Lung (tissue), 12 donors: ENCODE measurements around the gene PARP11. TPM values are rescaled to one million over a fixed set of nuclear protein-coding genes. Genes with fewer than 3 reads are reported as not detected.

Source experiments
- ATAC-seq: fragments of 200-7000 bp; cut with Tn5 transposase; one replicate; pipeline ENCODE4 v1.9.1; 2020; ENCODE audit warnings: moderate number of reproducible peaks; ENCODE audit not compliant: insufficient read depth, low FRiP score
- DNase-seq, 3 donors: peaks; one replicate each; pipeline ENCODE4 v3.0.0-alpha.2; 2013 to 2017
- H3K27ac ChIP-seq, 2 donors: one replicate each; pipeline ENCODE4 v1.5.1; 2013; ENCODE audit warnings: mild to moderate bottlenecking in 2 of 2, moderate library complexity in 2 of 2, control low read depth in 1 of 2, inconsistent platforms in 1 of 2, low read depth in 1 of 2, low read length in 1 of 2
- H3K27me3 ChIP-seq, 3 donors: one replicate each; pipeline ENCODE4 v1.5.1; 2013; ENCODE audit warnings: low read length in 2 of 3; ENCODE audit not compliant: control insufficient read depth in 3 of 3, insufficient read depth in 3 of 3
- H3K36me3 ChIP-seq, 4 donors: one replicate each; pipeline ENCODE4 v1.5.1; 2013; ENCODE audit warnings: low read length in 4 of 4, mild to moderate bottlenecking in 1 of 4, moderate library complexity in 1 of 4; ENCODE audit not compliant: control insufficient read depth in 4 of 4, insufficient read depth in 4 of 4
- H3K4me1 ChIP-seq, 5 donors: one replicate each; pipeline ENCODE4 v1.5.1; 2013; ENCODE audit warnings: low read length in 5 of 5, mild to moderate bottlenecking in 2 of 5, moderate library complexity in 1 of 5; ENCODE audit not compliant: control insufficient read depth in 5 of 5, insufficient read depth in 5 of 5
- H3K4me3 ChIP-seq: one replicate; pipeline ENCODE4 v1.5.1; 2013; ENCODE audit warnings: mild to moderate bottlenecking, control low read depth, moderate library complexity
- H3K9ac ChIP-seq, 2 donors: one replicate each; pipeline ENCODE4 v1.5.1; 2013; ENCODE audit warnings: low read length in 2 of 2, control low read depth in 1 of 2; ENCODE audit not compliant: insufficient read depth in 1 of 2
- H3K9me3 ChIP-seq, 4 donors: one replicate each; pipeline ENCODE4 v1.5.1; 2013; ENCODE audit warnings: low read length in 3 of 4, mild to moderate bottlenecking in 1 of 4, moderate library complexity in 1 of 4; ENCODE audit not compliant: control insufficient read depth in 4 of 4, insufficient read depth in 3 of 4
- WGBS, 2 donors: extraction: QIAGEN DNeasy Blood & Tissue Kit; methylation state at CpG; one replicate each; pipeline ENCODE4 v1.1.7; 2013; 5-methylcytosine and 5-hydroxymethylcytosine counted together
- polyA plus RNA-seq, 2 donors: library from polyadenylated mRNA; stranded (reverse); fragments of 200-250 nt; gene quantifications; one replicate each; pipeline ENCODE4 v1.2.1, GENCODE V29; 2013
- total RNA-seq, 2 donors: library from RNA; depleted of rRNA in 1 of 2; stranded (reverse); fragments of >200 nt in 1 of 2; gene quantifications; one replicate each; pipeline ENCODE4 v1.2.1, GENCODE V29; 2014 to 2021
- TF ChIP-seq, protein P1 (sequence below): IDR thresholded peaks from 2 replicates; pipeline ENCODE4 v1.5.1; 2012; ENCODE audit warnings: mild to moderate bottlenecking; ENCODE audit errors: control extremely low read depth, extremely low read depth
- donor health status: control.
- donor health status: control.
- donor health status: Bipolar disorder and iron deficiency.
- donor health status: healthy.
- donor health status: DM: yes; HTN: yes; CAD: no.

The PARP11 gene
- total and polyA plus RNA-seq, 4 donors = 2.7 to 12.8 (median 8.1) TPM

DNA sequence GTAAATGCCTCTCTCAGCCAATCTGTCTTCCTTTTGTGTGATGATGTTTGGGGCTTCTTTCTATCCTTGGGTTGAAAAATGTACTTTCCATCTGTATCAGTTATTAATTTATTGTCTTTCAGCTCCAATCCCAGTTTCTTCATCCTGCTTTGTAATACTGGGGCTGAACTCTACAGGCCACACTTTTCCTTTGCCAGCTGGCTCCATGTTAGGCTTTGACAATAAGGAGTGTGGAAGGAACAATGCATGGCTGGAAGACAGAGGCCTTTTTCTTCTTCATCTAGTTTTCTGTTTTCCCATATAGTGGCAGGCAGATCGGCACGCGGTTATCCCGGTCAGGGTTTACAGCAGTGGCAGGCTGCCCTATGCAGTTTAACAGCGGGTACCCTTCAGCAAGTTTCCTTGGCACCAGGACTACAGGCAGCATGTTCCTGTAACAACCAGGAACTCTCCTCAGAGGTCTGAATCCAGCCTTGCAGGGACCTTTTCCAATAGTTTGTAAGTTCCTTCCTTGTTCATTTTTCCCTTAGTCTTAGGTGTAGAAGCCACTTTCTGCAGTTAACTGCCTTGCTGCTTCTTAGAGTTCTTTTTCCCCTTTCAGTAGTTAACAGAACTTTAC lies 81.8 kb downstream of the PARP11 start:
- ATAC-seq (no peak), DNase-seq (peak in 2 of 3 donors; percentile 40 to 69)
- TF ChIP-seq, protein P1, sequence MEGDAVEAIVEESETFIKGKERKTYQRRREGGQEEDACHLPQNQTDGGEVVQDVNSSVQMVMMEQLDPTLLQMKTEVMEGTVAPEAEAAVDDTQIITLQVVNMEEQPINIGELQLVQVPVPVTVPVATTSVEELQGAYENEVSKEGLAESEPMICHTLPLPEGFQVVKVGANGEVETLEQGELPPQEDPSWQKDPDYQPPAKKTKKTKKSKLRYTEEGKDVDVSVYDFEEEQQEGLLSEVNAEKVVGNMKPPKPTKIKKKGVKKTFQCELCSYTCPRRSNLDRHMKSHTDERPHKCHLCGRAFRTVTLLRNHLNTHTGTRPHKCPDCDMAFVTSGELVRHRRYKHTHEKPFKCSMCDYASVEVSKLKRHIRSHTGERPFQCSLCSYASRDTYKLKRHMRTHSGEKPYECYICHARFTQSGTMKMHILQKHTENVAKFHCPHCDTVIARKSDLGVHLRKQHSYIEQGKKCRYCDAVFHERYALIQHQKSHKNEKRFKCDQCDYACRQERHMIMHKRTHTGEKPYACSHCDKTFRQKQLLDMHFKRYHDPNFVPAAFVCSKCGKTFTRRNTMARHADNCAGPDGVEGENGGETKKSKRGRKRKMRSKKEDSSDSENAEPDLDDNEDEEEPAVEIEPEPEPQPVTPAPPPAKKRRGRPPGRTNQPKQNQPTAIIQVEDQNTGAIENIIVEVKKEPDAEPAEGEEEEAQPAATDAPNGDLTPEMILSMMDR = no peak
- Histone ChIP-seq H3K27me3 (no peaks in the 10 kb centered on the region), H3K27ac (no peak overlapping the region), H3K4me3 (no peak overlapping the region), H3K4me1 (no peaks in the 10 kb centered on the region), H3K9ac (no peak overlapping the region), H3K36me3 (no peaks in the 10 kb centered on the region), H3K9me3 (no peaks in the 10 kb centered on the region)
- 84 to 94% methylated on average over 5 of the region's 5 CpGs for WGBS, 2 donors

DNA sequence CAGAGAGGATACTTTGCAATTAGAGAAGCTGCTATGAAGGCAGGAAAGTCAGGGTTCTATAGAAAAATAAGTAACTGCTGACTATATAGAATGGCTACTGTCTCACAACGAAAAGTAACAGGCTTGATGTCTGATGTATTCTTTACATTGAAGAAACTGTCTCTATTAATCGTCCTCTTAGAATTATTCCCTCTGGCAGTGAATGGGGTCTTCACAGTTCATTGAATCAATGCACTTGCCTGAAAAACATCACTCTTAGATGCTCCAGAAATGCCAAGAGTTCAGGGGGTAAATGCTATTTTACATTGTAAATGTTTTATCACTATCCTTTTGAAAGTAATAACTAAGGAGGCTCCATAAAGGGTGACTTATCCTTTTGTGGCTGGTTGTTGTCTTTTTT lies 82.6 kb downstream of the PARP11 start:
- TF ChIP-seq, protein P1 = no peak
- 87 to 96% methylated on average over 2 of the region's 2 CpGs for WGBS, 2 donors
- no peak overlapping the region for H3K4me3 ChIP-seq
- no peaks in the 10 kb centered on the region for H3K36me3 ChIP-seq
- H3K27ac ChIP-seq = no peak overlapping the region
- no peaks in the 10 kb centered on the region for H3K27me3 ChIP-seq
- ATAC-seq (no peak), DNase-seq (no peak)
- no peaks in the 10 kb centered on the region for H3K4me1 ChIP-seq
- H3K9ac ChIP-seq = no peak overlapping the region
- H3K9me3 ChIP-seq = no peaks in the 10 kb centered on the region

DNA sequence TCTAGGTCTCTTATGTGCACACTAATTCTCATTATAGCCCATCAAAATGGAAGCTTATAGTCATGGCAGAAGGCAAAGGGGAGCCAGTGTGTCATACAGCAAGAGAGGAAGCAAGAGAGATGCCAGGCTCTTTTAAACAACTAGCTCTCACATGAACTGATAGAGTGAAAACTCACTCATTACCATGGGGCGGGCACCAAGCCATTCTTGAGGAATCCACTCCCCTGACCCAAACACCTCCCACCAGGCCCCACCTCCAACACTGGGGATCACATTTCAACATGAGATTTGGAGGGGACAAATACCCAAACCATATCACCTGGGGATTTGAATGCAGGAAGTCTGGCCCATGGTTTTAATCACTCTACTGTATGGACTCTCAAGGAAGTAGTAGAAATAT lies 83.4 kb downstream of the PARP11 start:
- 89 to 93% methylated on average over 1 of the region's 1 CpG for WGBS, 2 donors
- no peak overlapping the region for H3K4me3 ChIP-seq
- TF ChIP-seq, protein P1 = no peak
- no peaks in the 10 kb centered on the region for H3K27me3 ChIP-seq
- H3K9ac ChIP-seq = no peak overlapping the region
- ATAC-seq (no peak), DNase-seq (no peak)
- no peaks in the 10 kb centered on the region for H3K4me1 ChIP-seq
- no peaks in the 10 kb centered on the region for H3K36me3 ChIP-seq
- no peak overlapping the region for H3K27ac ChIP-seq
- H3K9me3 ChIP-seq = no peaks in the 10 kb centered on the region
